GM23248 (cell line): ENCODE data around the gene TOP1.

Source experiments
- EZH2 ChIP-seq: fragments of 200-600 bp; sonication (generic); IDR thresholded peaks from 2 replicates; pipeline ENCODE4 v1.6.1; 2018; ENCODE audit warnings: antibody characterized with exemption, mild to moderate bottlenecking; ENCODE audit not compliant: insufficient read depth, poor library complexity, severe bottlenecking
- EZH2phosphoT487 ChIP-seq: fragments of 200-600 bp; sonication (generic); IDR thresholded peaks from 2 replicates; pipeline ENCODE4 v1.6.1; 2018; ENCODE audit warnings: antibody characterized with exemption, moderate library complexity, mild to moderate bottlenecking, low read depth; ENCODE audit not compliant: insufficient read depth

- no peak for TF ChIP-seq EZH2phosphoT487
- no peak for TF ChIP-seq EZH2
Measured at GRCh38 chr20:41080866-41081265, 52.2 kb downstream of the TOP1 start.
